Epidermal melanocyte (primary cell): ENCODE data around the gene KCTD15.

Experiments used
- DNase-seq: peaks from one replicate; pipeline ENCODE4 v3.0.0; 2011; ENCODE audit warnings: low spot score; ENCODE audit not compliant: insufficient read length

KCTD15 gene

GRCh38 chr19:33796164-33796875 lies at the start of gene KCTD15:
Gene KCTD15, plus strand, starts transcription at chr19:33796870. Its CDS starts 3,585 bp downstream, at chr19:33800455.
- no peak for DNase-seq

GRCh38 chr19:33747273-33747672 lies 49.4 kb upstream of the KCTD15 start:
- DNase-seq, result no peak

- DNase-seq, result no peak
Observed at GRCh38 chr19:33748231-33748630, 48.4 kb upstream of the KCTD15 start.

- DNase-seq, result no peak
Observed at GRCh38 chr19:33749016-33749415, 47.7 kb upstream of the KCTD15 start.

DNA sequence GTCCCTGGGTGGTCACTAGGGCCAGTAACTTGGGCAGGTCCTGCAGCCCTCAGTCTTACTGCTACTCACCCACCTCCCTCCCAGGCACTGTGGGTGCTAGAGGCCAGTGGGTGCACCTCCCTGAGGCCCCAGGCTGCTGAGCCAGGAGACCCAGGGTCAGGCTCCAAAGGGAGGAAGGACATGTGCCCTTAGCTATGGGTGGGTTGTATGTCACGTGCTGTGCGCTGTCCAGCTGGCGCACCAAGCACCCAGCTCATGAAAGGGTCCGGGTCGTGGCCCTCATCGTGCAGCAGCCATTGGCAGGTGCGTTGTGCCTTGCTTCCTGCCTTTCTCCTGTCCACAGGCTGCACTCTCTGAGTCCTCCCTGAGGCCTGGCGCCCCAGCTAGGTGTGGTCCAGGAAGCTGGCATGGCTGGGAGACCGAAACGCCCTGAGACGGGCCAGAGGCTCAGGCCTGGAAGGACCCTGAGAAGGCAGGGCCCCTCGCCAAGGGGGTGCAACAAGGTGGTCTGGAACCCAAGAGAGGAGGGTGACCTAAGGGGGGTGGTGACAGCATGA lies 47.0 kb upstream of the KCTD15 start:
- no peak for DNase-seq

- no peak for DNase-seq
Observed at GRCh38 chr19:33750587-33751435, 45.9 kb upstream of the KCTD15 start.

- no peak for DNase-seq
Observed at GRCh38 chr19:33751436-33751770, 45.3 kb upstream of the KCTD15 start.

GRCh38 chr19:33752018-33752800 lies 44.5 kb upstream of the KCTD15 start:
- no peak for DNase-seq

DNA sequence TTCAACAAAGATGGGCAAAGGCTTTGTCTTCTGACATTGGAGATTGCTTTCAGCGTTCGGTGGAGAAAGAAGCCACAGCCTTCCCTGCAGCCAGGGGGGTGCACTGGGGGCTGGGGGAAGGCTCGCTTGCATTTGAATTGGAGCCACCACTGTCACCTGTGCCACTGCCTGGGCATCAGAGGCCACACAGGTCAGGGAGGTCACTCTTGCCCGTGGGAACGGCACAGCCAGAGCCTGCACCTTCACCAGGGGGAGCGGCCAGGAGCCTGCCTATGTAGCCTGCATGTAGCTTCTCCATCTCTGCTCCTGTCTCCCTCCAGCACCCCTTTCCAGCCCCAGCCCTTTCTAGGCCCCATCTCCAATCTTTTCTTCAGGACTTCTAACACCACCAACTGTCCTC lies 43.7 kb upstream of the KCTD15 start:
- DNase-seq, result no peak

- no peak for DNase-seq
Observed at GRCh38 chr19:33754361-33754760, 42.3 kb upstream of the KCTD15 start.

DNA sequence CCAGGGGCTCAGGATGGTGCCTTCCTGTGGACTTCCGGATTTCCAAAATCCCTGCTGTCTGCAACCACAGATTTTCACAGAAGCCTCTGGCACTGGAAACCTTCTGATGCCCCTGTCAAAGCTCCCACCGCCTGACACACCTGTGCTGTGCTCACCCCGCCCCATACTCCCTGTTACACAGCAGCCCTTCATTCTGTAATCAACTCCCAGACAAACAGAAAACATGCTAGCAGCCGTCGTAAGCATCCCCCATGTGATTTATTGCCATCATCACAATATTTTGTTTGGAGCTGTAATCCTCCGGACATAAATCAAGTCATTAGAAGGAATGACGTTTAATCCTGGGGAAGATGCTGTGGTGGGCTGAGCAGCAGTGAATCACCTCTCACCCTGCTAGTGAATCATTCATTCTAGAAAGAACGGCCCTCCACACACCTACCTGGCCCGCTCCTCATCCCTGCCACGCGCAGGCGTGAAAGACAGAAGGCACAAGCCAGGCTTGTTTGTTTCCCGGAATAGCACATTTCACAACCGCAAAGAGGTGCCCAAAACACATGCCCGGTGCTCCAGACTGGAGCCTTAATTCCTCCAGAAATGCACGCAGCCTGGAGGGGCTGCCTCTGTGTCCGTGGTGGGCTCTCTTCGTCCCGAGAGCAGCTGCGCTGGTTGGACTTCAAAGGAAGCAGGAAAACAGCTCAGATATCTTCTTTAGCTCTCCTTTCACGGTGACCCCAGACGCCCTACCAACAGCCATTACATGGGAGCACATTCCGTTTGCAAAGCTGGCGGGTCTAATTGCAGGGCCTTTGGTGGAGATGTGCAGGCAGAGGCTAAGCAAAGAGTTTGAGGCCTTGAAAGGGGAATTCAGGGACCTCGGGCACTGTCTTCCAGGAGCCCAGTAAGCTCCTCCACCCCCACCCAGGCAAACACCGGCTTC lies 41.3 kb upstream of the KCTD15 start:
- no peak for DNase-seq

DNA sequence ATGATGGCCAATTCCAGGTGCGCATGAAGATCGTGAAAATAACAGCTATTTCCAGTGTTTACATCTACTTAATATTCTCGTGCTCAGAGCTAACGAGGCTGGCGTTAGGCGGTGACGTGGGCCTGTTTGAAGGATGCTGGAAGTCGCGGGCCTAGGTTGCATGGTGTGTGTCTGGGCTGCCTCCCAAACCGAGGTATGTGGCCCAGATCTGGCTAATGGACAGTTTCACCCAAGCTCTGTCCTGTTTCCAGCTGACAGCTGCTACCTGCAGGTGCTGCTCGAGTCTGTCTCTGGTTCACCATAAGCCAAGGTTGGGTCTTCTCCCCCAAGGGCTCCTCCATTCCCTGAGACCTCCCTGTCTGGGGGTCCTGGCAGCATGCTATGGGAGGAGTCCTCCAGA lies 40.5 kb upstream of the KCTD15 start:
- no peak for DNase-seq

- no peak for DNase-seq
Observed at GRCh38 chr19:33758541-33759013, 38.1 kb upstream of the KCTD15 start.

DNA sequence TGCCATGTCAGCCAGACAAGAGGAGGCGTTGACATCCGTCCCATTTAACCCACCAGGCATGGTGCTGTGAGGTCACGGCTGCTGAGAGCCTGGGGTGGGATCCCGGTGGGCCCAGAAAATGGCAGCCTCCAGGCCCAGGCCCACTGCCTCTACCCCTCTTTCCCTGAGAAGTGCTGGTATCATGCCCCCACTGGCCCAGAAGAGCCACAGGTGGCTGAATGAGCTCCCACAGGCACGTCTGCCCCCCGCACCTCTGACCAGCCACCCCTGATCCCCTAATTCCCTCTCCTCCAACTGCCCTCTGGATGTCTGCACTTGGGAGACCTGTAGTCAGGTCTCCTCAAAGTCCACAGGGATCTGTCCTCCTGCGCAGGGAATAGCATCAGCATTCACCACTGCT lies 37.3 kb upstream of the KCTD15 start:
- DNase-seq, result no peak

DNA sequence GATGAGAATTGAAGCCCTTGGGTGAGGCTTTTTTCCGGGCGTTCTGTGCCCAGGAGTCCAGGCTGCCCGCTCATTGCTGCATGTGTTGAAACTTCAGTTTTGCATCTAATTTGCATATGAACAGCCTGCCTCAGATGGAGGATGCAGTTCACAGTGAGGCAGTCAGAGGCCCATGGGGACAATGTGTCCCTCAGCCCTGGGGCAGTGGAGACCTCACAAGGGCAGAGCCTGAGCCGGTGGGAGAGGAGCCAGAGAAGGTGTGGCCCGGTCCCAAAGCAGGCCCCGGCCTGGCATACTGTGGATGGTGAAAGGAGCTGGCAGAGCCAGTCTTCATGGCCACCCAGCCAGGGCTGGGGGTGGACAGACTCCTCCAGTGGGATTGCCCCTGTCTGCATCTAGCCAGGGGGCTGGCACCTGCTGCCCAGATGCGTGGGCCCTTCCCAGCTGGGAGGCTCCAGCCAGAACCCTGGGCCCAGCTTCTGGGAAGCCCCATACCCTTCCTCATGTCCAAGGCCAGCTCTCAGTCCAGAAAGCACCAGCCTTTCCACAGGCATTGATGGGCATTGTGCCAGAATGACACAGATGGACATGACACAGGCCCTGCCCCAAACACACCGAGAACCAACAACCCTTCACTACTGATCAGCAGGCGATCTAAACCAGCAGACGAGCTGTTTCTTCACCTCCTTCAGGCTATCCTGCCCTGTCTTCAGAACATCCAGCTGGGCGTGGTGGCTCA lies 32.9 kb upstream of the KCTD15 start:
- DNase-seq, result no peak

DNA sequence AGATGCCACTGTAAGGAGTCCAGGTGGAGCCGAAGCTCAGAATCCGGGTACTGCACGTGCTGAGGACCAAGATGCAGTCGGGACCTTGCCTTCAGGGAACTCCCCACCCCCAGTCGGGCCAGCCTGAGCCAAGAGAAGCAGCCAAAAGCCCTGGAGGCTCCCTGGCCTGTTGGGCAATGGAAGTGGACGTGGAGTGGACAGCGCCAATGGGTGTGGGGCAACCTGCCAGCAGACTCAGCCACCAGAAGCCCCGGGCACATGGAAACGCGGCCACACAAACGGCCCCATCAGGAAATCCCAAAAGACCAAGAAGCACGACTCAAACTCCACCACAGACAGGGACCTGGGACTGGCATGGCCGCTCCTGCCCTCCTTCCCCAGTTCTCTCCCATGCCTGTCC lies 30.0 kb upstream of the KCTD15 start:
- no peak for DNase-seq

DNA sequence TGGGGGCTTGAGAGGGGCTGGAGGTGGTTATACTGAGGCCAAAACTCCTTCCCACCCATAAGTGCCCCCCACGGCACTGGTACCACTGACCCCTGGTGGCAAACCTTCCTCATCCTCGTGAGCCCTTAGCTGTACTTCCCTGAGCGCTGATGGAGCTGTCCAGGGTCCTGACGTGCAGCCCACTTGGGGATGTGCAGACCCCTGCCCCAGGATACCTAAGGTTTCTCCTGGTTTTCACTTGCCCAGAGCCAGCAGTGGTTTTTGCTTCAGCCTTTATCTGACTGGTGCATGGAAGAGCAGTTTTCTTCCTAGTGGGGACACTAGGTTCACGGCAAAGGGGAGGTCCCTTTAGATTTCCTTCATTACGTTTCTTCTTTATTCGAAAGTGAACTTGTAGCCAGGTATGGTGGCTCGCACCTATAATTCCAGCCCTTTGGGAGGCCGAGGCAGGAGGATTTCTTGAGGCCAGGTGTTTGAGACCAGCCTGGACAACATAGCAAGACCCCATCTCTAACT lies 28.7 kb upstream of the KCTD15 start:
- no peak for DNase-seq

GRCh38 chr19:33769208-33769607 lies 27.5 kb upstream of the KCTD15 start:
- no peak for DNase-seq

DNA sequence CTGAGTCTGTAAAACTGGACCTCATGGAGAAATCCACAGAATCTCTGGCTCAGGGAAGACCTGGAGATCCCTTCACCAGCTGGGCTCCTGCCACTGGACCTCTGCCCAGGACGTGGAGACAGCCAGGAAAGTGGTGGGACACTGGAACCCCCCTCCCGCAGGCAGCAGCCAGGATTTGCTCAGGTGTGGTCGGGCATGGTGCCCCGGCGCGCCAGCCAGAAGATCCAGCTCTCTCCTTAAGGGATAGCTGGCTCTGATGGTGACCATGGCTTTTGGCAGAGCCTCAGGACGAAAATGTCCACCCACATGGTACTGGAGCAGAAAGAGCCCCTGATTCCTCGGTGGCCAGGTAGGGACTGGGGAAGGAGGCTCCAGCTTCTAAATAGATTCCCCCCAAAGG lies 26.6 kb upstream of the KCTD15 start:
- no peak for DNase-seq
